Activated T-cell treated with anti-CD3 and anti-CD28 coated beads for 48 hours (primary cell): ENCODE measurements around the gene MAP1B.
"Not testable (repeated sequence)": the region's sequence is repeated elsewhere in the genome, so short reads cannot be mapped to it uniquely, and the experiment has no call there.

Experiments
- DNase-seq: peaks from one replicate; pipeline ENCODE4 v3.0.0-alpha.2; 2020; ENCODE audit warnings: low read depth

The MAP1B gene

DNA sequence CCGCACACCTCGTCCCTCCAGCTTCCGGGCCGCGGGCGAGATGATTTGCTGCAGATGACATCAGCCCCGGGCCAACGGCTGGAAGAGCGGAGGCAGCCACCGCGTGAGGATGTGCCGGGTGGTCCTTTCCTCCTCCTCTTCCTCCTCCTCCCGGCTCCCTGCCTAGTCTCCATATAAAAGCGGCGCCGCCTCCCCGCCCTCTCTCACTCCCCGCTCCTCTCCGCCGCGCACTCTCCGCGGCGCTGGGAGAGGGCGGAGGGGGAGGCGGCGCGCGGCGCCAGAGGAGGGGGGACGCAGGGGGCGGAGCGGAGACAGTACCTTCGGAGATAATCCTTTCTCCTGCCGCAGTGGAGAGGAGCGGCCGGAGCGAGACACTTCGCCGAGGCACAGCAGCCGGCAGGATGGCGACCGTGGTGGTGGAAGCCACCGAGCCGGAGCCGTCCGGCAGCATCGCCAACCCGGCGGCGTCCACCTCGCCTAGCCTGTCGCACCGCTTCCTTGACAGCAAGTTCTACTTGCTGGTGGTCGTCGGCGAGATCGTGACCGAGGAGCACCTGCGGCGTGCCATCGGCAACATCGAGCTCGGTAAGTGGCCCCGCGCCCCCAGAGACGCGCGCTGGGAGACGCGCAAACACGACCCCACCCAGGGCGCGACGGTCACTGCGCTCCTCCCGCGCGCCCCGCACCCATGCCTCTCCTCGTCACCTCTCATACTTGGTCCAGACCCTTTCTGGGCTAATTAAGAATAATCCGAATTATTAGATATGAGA lies at the start of gene MAP1B:
TSS of gene MAP1B (plus strand) at position 345 of the 770 bp plus-strand sequence. CDS start at position 402, 57 bp downstream.
- no peak for DNase-seq

- DNase-seq, result no peak
Observed at GRCh38 chr5:72057816-72058215, 49.5 kb upstream of the MAP1B start.

DNA sequence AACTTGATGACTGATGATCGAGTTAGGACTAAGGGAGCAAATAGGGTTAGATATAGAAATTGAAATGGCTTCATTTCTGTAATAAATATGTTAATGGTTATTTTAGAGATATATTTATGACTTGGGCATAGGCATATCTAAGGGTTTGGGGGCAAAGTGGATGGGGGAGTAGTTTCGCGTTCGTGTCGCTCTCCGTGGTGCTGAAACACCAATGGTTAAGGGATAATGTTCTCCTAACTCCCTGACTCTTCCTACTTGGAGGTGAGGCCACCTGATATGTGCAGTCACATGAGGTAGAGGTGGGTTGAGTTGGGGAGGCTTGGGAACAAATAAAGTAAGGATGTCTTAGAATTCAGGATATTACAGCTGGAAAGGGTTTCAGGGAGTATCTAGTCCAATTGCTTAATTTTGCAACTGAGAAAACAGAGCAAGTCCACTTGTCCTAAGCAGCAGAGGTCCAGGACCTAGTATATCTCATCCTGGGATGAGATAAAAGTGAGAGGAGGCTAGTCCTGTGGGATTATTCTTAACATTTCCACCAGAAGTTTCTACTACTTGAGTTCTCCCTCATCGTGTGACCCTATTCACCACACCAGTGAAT lies 44.0 kb upstream of the MAP1B start:
- peak; percentile 1 for DNase-seq

DNA sequence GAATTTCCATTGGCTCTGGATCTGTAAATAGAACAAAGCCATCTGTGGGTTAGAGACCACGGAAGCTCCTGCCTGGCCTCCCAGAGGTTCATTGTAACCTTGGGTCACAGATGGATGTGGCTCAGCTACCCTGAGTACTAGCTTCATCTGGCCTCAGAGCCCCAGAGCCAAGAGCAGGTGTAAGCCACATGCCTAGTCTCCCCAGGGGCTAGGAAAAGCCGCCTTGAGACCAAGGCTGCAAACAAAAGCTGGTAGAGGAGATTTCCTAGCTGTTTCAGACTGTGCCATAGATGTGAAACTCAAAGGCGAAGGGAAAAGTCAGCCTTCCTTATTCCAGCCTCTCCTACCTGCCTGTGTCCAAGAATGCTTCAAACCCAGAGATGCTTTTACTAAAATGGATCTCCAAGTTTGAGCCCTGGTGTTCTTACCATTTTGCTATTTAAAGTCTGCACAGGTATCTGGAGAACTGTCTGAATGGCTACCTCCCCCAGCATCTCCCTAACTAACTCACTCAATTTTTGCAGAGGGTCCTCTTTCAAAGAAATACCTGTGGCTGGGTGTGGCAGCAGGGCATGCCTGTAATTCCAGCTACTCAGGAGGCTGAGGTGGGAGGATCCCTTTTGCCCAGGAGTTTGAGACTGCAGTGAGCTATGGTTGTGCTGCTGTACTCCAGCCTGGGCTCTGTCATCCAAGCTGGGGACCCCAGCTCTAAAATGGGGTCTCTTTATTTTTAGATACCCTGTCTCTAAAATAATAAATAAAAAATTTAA lies 42.3 kb upstream of the MAP1B start:
- no peak for DNase-seq

DNA sequence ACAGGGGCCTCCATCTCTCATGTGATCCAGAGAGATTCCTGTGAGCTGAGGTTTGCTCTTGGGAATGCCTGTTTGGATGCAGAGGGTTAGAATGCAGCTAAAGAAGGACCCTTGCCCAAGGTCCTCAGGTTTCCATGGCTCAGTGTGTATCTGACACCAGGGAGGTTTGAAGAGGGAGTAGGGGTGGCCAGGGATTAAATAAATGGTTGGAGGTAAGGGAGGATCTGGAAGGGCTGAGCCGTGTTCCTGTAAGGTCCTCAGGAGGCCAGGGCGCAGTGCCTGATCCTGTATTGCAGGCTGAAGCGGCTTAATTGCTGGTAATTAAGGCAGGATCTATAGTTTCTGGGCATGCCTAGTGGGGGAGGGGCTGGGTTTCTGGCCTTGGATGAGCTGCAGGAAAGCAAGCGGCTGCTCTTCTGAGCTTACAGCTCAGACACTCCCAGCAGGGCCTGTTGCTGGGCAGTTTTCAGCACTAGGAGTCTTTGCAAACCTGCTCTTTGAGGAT lies 41.5 kb upstream of the MAP1B start:
- no peak for DNase-seq

- DNase-seq, result no peak
Observed at GRCh38 chr5:72066705-72067107, 40.6 kb upstream of the MAP1B start.

DNA sequence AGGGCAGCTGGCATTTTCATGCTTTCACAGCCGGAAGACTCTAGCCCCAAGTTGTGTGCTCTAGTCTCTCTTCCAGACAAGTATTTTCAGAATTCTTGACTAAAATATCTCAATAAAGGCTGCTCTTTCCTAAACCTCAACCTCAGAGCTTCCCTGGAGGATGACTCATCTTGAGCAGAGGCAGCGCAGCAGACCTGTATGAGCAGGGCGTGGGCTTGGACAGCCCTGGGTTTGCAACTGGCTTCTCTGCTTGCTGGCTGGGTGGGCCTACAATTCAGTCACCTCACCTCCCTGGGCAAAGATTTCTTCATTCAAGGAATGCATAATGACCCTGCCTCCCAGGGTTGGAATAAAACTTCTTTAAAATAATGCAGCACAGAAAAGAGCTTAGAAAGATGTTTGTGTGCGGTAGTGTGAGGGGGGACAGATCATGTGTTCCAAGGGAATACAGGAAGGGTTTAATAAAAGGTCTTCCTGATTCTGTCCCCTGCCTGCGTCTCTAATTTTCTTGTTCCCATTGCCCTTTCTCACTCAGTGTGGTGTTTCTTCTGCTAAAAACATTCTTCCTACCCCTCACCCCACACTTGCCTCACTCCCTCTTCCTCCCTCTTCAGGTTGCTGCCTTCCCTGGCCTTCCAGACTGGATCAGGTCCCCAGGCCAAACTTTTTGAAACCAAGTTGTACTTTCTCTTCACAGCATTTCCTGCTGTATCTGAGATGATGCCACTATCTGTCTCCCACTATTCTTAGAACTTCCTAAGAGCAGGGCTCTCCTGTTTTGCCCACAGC lies 39.4 kb upstream of the MAP1B start:
- no peak for DNase-seq

- DNase-seq, result no peak
Observed at GRCh38 chr5:72070529-72070928, 36.7 kb upstream of the MAP1B start.

- no peak for DNase-seq
Observed at GRCh38 chr5:72071906-72072305, 35.4 kb upstream of the MAP1B start.

GRCh38 chr5:72074251-72074650 lies 33.0 kb upstream of the MAP1B start:
- no peak for DNase-seq

DNA sequence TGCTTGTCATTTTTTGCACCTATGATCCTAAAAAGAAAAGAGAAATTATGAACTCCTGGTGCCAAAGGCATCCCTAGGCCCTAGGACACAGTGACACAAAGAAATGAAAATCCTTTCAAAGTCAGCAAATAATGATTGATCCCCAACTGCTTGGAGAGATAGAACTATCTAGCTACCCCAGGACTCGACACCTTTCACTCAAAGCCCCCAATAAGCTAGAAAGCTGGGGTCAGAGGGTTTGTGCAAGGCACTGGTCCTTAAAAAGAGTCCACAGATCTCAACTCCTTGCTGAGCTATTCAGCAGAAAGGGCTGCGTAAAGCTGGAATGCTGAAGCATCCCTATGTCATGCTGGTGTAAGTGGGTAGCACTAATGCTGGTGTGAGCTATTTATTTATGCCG lies 31.8 kb upstream of the MAP1B start:
- no peak for DNase-seq

- DNase-seq, result no peak
Observed at GRCh38 chr5:72076621-72077300, 30.5 kb upstream of the MAP1B start.

DNA sequence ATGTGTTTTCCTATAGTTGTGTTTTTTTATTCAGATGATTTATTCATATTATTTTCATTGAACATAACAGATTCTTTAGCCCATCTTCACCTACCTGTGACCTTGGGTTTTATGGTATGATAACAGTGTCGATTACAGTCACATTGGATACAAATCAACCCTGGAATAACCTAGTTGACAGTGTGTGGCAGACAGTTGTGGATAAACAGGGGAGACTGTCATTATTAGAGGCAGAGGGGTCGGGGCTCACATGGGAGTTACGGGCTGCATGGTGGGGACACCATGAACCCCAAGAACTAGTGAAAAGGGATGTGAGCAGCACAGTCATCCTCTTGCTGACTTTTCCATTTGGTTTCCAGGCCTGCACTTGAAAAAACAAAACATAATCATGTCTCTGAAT lies 29.9 kb upstream of the MAP1B start:
- no peak for DNase-seq

- no peak for DNase-seq
Observed at GRCh38 chr5:72079288-72079687, 28.0 kb upstream of the MAP1B start.

DNA sequence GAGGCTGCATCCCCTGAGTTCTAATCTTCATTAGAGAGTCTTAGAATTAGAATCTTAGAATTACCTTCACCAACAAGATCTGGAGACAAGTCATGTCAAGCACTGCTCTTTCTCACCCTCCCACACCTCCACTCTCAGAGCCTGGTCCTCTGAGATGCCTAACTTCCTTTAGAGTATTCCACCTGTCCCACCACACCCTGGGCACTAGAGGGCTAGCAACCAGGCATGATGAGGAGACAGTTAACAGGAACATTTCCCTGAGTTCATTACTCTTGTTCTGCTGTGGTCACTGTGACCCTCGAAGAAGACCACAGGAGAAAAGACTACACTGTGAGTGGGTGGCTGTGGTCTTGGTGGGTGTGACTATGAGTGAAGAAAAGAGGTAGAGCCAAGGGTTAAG lies 25.2 kb upstream of the MAP1B start:
- DNase-seq, result no peak

GRCh38 chr5:72084876-72085275 lies 22.4 kb upstream of the MAP1B start:
- DNase-seq, result no peak

GRCh38 chr5:72085319-72085718 lies 22.0 kb upstream of the MAP1B start:
- DNase-seq, result no peak

- not testable (repeated sequence) for DNase-seq
Observed at GRCh38 chr5:72089713-72090112, 17.6 kb upstream of the MAP1B start.

DNA sequence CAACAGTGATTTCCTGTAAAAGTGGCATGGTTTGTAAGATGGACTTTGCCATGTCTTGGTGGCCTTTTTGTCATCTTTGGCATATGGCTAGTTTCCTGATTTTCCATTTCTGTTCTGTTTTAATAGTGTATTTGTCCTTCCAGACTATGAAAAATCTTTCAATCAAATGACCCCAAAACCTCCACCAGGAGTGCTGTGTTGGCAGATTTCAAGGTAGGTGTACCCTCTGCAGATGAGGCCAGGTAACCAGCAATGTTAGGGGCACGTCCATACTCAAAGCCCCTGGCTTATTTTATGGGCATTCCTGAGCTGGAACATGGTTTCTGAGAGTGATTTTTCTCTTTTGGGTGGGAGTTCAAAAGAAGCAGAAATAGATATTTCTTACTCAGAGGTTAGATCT lies 15.2 kb upstream of the MAP1B start:
- no peak for DNase-seq

- DNase-seq, result no peak
Observed at GRCh38 chr5:72093217-72093616, 14.1 kb upstream of the MAP1B start.

- DNase-seq, result no peak
Observed at GRCh38 chr5:72093824-72094223, 13.5 kb upstream of the MAP1B start.
